HG03064 (cell line): ENCODE results near the gene CDC42BPB.

Experiments
- ATAC-seq: cut with Tn5 transposase; IDR thresholded peaks from one replicate; pipeline ENCODE4 v1.9.1; 2021; ENCODE audit warnings: low read depth; ENCODE audit not compliant: unreplicated experiment

The CDC42BPB gene

DNA sequence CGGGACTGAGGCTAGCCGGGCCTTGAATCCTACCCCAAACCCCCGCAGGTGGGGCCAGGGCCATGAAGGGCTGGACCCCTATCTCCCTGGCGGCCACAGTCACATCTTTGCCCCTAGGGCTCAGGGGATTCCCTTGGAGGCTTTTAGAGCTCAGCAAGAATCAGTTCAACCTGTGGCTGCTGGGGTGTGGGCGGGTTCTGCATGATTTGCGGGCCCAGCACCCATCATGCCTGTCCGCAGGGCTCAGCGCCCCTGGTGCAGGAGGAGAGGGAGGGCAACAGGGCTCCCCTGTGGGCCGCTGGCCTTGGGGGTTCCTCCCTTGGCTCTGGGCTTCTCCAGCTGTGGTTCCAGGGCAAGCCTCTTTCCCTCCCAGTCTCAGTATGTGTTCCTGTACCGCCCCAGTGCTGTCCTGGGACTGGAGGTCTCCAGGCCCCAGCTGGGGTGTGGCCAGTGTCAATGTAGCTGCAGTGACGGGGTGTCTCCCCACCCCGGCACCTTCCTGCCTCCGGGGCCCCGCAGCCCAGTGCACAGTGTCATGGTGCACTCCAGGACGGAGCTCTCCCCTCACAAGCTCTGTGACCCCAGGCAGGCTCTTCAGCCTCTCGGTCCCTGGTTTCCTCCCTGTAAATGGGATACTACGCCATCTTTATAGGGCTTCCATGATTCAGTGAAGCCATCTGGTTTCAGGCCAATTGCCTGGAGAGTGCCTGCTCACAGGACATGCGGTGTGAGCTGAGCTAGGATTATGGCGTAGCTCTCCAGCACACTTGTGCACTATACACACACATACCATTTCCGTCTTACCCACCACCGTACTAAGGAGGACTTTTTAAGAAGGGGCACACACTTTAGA, 16.8 kb upstream of the CDC42BPB start:
- ATAC-seq, result no peak

DNA sequence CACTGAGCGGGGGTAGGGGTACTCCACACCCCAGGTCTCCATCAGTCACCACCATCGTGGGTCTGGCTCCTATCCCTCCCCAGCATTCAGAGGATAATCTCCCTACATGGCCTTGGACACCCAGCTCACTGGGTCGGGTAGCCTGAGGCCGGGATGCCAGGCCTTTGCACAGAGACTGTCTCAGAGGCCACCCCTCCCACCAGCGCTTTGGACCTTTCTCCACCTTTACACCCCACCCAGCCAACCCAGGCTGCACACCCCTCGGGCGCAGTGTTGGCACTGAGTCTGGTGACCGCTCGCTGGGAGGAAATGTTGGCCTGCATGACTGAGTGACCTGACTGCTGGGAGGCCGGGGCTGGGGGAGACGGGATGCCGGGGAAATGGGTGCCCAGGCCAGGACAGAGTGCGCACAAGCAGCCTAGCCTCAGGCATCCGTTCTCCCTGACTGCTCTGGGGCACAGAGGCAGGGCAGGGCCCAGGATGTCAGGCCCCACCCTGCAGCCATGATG, 16.1 kb upstream of the CDC42BPB start:
- ATAC-seq, result no peak

DNA sequence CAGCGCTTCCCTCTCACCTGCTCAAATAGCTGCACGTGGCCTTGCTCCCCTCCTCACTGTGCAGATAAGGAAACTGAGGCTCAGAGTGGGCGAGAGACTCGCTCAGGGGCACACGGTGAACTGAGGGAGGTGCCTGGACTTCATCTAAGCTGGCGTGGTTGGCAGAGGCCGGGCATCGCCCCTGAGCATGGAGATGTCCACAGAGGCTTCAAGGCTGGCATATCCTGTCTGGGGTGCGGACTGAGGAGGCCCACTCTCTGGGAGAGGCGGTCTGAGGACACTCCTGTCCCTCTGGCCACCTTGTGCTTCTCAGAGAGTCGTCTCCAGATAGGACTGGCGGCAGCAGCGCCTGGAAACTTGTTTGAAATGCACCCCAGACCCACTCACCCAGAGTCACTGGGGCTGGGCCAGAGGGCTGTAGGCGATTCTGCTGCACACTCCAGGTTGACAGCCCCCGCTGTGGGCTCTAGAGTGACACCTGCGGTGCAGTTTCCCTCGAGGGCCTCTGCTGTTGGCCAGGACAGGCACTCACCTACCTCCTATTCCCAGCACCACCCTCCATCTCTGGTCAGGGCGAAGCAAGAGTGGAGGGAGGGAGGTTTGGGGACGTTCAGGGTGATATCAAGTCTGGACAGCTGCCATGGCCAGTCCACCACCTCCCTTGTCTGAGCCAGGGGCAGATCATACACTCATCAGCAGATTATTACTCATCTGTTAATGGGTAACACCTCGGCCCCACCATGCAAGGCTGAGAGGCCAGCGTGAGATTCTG, 15.4 kb upstream of the CDC42BPB start:
- ATAC-seq, result no peak

DNA sequence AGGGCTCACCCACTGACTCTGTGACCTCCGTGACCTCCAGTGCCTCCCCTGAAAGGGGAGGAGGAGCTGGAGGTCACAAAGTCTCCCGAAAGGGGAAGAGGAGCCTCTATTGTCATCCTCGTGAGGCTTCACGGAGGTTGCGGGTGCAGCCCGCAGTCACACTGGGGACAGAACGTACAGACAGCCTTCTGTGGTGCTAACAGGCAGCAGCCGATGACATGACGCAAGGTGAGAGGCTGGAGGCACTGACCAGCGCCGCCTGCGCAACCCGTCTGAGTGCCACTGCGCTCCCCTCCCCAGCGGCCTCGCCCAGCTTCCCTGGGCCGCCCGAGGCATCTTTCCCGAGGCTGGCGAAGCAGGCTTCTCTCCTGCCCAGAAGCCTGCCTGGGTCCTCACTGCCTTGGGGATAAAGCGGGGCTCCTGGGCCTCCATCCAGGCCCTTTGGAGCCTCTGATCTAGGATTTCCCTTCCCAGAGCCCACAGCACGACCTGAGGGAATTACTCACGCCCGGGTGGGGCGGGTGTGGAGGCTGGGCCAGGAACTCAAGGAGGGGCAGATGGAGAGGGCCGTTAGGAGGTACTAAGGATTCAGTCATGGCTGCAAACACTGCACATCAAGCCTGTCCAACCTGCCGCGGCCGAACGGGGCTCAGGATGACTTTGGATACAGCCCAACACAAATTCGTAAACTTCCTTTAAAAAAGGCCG, 14.3 kb upstream of the CDC42BPB start:
- no peak for ATAC-seq

DNA sequence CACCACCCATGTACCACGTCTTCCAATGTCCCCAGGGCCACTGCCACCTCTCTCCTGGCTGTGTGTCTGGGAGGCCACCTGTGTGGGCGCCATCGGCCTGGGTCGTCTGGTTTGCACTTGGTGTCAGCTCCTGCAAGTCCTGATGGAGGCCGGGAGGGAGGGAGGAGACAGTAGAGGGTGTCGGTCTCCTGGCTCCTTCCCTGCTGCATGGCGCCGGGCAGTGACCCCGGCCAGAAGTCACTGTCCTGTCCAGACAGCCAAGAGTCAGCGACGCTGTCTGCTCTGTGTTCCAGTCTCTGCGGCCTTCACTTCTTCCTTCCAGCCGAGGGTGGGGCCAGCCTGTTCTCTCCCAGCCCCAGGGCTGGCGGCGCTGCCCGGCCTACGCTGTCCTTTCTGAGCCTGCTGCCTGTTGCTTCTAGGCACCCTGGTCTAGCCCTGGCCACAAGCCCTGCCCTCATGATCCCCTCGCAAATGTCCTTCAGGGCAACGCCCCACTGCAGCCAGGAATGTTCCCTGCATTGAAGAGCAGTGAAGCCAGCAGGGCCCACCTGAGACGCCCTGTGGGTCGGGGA, 13.7 kb upstream of the CDC42BPB start:
- no peak for ATAC-seq

DNA sequence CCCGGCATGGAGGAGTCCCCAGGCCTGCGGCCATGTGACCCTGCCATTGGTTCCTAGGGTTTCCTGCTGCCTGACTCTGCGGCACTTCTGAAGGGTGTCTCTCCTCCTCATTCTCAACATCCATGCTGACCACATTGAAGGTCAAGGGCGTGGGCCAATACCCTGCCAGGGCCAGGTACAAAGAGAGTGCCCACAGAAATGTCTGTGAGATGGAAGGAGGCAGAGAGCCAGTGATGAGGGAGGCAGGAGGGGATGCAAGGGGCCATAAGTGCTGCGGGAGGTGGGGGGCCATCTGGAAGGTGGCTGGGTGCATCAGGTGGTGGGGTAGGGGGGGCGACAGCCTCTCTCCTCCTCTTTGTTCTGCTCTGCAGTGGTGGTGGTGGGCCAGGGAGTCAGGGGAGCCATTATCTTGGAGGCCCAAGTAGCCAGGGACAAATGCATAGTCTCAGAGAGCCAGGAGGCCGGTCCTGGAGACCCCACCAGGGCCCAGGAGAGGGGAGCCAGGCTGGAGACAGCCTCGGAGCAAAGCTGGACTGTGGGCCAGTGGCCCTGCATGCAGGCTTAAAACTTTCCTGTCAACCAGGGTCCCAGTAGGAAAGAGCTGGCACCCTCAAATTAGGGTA, 13.0 kb upstream of the CDC42BPB start:
- no peak for ATAC-seq

DNA sequence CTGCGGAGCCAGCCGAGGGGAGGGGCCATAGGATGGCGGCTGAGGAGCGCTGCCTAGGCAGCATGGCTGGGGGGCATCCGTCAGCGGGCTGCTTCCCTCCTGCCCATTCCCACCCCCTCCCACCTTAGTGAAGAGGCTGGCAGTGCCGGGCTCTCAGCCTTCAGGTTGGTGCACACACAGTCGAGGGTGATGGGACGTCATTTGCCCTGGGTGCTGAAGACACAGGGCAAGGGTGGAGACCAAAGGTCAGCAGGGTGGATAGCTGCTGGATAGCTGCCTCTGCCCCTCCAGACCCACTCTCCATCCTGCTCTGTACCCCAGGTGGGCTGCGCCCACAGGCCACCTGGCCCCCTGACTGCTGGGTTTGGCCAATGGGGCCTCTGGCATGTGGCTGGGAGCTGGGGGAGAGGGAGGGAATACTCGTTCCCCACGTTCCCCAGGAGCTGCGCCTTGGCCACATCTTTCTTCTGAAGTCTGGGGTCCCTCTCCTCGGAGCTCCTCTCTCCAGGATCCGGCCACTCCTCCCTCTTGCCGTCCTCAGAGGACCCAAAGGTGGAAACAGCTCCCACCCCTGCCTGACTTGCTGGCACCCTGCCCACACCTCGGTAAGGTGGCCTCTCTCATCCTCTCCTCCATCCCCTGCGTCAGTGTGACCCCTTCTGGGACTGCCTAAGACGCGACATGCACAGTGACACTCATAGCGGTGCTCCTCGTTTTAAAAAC, 11.2 kb upstream of the CDC42BPB start:
- no peak for ATAC-seq

DNA sequence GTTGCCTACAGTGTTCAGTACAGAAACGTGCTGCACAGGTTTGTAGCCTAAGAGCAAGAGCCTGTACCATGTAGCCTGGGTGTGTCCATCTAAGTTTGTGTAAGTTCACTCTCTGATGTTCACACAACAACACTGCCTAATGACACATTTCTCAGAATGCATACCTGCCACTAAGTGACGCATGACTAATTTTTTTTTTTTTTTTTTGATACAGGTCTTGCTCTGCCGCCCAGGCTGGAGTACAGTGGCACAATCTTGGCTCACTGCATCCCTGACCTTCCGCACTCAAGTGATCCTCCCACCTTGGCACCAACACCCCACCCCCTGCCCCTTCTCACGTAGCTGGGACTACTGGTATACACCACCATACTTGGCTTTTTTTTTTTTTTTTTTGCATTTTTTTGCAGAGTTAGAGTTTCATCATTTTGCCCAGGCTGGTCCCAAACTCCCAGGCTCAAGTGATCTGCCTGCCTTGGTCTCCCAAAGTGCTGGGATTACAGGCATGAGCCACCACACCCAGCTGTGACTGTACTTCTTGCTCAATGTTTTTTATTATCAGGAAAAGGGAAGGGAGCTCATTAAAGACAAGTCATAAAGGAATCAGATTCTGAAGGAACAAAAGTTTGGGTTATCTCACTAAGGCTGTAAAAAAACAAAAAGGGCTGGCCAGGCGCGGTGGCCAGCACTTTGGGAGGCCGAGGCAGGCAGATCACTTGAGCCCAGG, 10.0 kb upstream of the CDC42BPB start:
- ATAC-seq, result no peak

DNA sequence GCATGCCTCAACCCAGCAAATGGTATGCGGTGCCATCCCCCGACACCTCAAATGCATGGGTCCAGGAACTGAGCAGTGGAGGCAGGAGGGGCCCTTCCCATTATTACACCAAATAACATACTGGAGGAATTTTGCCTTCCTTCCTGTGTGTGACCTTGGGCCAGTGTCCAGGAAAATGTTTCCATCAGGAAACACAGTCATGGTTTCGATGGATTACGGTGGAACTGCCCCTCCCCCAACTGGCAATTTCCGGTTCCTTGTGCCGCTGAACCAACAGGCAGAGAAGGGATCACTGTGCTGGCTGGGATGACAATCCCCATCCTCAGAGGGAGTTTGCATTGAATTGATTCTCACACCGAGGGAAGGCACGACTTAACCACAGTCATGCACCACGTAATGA, 9.1 kb upstream of the CDC42BPB start:
- no peak for ATAC-seq

DNA sequence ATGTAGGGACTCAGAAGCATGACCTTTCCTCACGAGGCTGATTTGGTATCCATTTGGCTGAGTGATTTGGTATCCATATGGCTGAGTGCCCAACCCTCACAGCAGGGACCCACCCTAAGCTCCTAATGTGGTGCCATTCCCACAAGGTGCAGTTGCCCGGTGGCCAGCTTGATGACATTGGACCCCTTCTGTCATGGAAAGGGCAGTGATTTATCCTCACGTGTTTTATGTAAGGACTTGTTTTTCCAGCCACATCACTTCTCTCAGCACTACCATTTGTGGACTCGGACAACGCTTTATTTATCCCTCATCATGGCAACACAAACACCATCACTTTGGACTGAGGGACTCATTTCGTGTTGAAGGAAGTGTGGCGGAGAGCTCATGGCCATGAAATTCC, 8.5 kb upstream of the CDC42BPB start:
- ATAC-seq, result no peak

DNA sequence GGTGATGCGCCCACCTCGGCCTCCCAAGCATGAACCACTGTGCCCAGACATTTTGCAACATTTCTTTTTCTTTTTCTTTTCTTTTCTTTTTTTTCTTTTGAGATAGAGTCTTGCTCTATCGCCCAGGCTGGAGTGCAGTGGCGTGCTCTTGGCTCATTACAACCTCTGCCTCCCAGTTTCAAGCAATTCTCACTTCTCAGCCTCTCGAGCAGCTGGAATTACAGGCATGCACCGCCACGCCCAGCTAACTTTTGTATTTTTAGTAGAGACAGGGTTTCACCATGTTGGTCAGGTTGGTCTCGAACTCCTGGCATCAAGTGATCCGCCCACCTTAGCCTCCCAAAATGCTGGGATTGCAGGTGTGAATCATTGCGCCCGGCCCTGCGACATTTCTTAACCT, 7.6 kb upstream of the CDC42BPB start:
- ATAC-seq, result no peak

DNA sequence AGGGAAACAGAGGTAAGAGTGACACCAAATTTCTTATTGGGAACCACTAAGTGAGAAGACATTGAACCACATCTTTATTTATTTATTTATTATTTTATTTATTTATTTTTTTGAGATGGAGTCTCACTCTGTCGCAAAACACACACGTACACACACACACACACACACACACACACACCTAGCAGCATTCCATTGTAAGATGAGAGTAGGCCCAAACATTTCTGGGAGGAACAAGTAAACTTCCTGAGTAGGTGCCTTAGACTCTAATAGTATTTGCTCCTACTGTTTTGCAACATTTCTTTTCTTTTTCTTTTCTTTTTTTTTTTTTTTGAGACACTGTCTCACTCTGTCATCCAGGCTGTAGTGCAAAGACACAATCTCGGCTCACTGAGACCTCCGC, 7.1 kb upstream of the CDC42BPB start:
- ATAC-seq, result no peak

DNA sequence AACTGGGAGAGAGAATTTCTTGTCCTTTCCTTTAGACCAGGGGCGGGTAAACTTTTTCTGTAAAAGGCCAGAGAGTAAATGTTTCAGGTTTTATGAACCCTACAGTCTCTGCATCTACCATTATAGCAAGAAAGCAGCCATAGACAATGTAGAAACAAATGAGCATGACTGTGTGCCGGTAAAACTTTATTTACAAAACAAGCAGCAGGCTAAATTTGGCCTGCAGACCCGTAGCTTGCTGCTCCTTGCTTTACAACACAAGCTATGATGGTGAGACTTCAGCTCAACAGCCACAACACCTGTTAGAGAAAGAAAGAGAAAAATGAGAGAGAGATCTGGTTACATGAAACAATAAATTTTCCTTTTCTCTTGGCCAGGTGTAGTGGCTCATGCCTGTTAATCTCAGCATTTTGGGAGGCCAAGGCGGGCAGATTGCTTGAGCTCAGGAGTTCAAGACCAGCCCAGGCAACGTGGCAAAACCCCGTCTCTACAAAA, 4.2 kb upstream of the CDC42BPB start:
- no peak for ATAC-seq

DNA sequence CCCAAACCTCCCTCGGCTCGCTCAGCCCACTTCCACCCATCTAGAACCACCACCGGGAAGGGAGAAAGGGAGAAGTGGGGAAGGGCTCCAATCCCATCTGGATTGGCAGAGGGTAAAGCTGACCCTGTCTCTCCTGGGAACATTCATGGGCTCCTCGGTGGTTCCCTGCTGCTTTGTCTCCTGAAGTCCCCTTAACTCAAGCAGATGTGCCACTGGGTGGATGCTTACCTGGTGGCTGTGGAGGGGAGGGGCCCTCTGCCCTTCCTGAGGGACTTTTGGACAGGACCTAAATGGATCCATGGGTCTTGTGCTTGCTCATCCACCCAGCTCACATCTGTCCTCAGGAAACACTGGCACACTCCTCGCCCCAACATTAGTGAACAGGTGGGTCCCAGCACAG, 2.2 kb upstream of the CDC42BPB start:
- no peak for ATAC-seq

DNA sequence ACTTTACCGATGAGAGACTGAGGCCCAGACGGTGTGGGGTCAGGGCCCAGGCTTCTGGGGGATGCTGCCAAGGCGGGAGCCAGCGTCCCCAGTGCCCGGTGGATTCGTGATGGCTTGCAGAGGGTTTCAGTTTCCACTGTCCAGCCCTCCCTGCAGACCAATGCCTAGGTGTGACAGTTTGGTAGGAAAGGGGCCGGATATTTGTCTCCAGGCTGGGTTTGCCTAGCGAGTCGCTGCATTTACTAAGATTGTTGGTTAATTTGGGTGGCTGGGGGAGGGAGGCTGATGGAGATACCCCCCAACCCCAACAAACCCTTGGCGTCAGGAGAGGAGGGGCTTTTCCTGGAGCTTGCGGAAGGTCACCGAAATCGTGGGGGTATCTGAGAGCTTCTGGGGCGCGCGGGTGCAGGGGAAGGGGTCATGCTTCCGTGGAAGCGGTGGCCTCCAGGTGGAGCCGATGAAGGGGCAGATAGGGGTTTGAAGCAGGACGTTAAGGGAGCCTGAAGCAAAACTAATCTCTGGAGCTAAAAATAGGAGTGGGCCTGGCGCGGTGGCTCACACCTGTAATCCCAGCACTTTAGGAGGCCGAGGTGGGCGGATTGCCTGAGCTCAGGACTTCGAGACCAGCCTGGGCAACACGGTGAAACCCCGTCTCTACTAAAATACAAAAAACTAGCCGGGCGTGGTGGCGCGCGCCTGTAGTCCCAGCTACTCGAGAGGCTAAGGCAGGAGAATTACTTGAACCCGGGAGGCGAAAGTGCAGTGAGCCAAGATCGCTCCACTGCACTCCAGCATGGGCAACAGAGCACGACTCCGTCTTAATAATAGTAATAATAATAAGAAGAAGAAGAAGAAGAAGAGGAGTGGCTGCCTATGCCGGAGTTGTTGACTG, 1.1 kb upstream of the CDC42BPB start:
- ATAC-seq, result no peak

DNA sequence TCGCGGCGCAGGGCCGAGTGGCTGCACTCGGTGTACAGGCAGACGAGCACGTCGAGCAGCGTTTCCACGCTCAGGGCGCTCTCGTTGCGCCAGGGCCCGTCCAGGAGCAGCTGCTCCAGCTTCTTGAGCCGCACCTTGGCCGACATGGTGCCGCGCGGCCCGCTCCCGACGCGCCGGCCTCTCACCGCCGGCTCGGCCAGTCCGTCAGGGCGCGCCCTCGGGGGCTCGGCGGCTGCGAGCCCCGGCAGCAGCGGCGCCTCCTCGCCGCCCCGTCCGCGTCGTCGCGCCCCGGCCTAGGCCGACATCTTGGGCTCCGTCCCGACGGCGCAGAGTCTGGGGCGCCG, 349 bp downstream of the CDC42BPB start:
- no peak for ATAC-seq

DNA sequence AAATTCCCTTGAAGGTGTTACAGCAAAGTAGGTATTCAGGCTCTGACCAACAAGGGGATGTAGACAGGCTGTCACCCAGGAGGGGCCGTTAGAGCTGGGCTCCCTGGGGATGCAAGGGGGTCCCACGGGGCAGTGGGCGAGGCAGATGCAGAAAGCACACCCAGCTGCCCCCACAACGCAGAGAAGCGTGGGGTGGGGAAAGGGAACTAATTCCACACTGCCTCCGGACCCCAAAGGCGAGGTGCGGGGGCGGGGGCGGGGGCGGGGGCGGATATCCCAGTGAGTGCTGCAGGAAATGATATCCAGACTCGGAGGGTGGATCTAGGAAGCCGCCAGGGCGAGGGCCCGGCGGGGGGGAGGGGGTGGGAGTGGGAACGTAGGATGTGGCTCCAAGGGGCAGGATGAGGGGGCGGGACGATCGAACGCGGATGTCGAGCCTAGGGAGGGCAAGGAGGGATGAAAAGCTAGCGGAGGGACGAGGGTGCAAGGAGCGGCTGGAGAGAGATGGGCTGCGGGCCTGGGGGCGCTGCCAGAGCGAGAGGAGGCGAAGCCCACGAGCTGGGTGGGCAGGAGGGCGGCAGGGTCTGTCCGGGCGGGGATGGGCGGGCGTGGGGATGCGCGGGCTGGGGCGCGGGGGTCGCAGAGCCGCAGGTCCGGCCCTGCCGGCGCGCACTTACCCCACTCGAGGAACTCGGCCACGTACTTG, 874 bp downstream of the CDC42BPB start:
- no peak for ATAC-seq
